ENCODE data around the gene EXOSC5.
A peak's percentile ranks its signal among the peaks of the same experiment; 100 is the strongest.
"Not testable (repeated sequence)": the region's sequence is repeated elsewhere in the genome, so short reads cannot be mapped to it uniquely, and the experiment has no call there.

EXOSC5 gene

DNA sequence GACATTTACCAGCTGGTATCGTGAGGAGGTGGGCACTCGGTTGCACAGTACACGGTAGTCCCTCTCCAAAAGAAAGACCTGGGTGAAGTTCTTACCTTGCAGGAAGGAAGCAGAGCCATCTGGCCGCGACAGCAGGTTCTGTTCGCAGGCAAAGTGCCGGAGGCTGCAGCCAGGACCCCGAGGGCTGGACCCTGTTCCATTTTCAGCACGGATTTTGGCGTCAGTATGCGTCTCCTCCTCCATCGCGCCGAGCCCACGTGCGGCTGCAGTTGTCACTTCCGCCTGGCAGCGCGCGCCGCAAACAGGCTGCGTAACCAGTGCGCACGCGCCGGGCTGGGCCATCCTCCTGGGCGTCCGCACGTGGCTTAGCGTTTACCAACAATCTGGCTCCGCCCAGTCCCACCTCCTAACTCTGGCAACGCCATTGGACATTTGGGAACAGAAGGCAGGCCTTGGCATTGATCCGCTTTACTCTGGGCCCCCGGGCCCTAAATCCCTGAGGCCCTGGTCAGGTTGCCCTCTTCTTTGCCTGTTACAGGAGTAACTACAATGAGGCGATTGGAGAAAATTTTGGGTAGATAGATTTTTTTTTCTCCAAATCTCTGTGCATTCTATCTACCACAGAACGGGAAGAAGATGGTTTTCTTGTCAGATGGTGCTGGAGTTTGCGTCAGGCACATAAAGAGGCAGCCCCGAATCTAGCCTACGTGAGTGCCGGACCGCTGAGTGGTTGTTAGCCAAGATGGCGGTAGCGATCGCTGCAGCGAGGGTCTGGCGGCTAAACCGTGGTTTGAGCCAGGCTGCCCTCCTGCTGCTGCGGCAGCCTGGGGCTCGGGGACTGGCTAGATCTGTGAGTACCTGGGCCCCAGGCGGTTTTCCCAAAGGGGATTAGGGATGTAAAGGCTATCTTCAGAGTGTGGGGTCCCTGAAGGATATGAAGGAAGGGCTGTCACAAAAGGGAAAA, at the start of gene EXOSC5, which contains the start of gene BCKDHA:
Gene EXOSC5, minus strand, starts transcription at position 274 of the 964 bp plus-strand sequence. Its CDS starts 31 bp downstream, at position 243.
Gene BCKDHA, plus strand, starts transcription at position 733 of the 964 bp plus-strand sequence. Its CDS starts 10 bp downstream, at position 743.
- DNase-seq, result peak; percentile 99 to 100

DNA sequence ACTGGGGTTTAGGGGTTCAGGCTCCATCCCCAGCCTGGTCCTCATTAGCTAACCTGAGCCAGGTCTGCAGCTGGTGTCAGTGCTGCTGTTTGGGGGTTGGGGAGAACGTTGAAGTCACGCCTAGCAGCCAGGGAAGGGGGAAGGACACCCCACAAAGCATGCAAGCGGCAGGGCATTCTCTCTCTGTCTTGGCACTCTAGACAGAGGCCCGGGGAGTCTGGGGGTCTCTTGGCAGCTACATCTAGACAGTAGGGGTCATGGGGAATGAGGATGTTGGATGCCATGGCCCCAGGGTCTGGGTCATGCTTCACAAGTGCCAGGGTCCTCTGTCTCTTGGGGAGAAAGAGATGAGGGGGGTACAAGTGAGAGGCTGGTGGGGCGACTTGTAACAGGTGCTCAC, 48.4 kb upstream of the EXOSC5 start:
- no peak for DNase-seq

DNA sequence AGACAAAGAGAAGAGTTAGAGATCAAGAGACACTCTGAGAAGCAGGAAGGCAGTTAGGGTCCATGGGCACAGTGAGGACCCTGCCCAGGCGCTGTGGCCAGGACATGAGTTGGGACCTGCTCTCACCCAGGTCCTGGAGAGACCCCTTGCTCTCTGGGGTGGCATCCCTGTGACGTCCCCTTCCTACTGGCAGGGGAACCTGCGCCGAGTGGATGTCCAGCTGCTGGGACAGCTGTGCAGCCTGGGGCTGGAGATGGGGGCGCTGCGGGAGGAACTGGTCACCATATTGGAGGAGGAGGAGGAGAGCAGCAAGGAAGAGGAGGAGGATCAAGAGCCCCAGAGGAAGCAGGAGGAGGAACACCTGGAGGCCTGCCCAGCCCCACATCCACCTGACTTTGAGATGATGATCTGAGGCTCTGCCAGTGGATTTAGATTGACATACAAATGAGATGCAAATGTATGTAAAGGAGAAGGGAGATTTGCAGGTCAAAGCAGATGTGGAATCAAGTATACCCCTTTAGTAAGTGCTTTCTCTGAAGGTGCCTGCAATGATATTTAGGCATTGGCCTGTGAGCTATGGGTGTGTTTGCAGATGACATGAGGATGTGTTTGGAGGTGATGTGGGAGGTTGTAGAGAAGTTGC, 46.8 kb upstream of the EXOSC5 start:
- DNase-seq, result no peak

DNA sequence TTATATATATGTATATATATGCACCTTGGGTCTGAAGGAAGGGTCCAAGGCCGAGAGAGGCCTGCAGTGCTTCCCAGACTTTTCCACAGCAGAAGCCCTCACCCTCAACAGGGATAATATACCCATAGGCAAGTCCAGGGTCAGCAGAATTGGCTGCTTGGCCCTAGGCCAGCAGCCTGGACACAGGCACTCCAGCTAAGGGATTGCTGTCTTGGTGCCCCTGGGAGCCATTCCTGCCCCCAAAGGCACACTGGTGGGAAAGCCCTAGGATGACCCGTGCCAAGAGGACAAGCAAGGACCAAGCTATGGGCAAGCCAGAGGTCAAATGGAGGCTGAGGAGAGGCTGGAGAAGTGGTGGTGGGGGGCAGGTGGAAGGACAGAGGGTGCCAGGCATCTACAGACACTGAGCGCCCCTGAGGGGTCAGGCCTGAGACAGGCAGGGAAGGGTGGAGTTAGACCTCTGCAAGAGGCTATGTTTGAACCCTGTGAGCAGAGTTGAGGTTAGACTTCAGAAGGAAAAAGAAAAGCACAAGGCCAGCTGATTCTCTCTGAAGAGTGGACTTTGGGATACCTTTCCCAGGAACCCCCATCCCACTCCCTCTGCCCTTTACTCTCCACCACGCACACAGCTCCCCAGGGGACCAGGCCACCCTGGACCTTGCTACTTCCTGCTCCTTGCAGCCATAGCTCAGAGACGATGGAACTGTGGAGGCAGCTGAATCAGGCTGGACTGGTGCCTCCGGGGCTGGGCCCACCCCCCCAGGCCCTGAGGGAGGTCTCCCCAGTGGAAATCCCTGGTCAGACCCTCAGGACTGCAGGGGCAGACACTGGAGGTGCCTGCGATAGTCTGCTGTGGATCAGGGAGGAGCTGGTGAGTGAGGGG, 45.6 kb upstream of the EXOSC5 start, which contains the start of gene ERICH4:
Gene ERICH4, plus strand, starts transcription at position 684 of the 883 bp plus-strand sequence. Its CDS starts 14 bp downstream, at position 698.
- no peak for DNase-seq

DNA sequence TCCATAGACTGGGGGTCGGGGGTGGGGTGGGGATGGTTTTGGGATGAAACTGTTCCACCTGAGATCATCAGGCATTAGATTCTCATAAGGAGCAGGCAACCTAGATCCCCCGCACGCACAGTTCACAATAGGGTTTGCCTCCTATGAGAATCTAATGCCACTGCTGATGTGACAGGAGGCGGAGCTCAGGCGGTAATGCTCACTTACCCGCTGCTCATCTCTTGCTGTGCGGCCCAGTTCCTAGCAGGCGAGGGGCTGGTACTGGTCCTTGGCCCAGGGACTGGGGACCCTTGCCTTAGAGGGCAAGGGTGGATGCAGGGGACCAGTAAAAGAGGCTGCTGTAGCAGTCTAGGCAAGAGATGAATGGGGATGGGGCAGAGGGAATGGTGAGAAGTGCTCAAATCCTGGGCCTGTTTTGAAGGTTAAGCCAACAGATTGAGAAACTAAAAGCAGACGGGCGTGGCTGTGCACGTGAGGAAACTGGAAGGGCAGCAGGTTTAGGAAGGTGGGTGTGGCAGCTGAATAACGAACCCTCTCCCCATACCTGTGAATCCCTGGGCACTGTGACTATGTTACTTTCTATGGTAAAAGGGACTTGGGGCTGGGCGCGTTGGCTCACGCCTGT, 44.3 kb upstream of the EXOSC5 start:
- DNase-seq, result no peak

DNA sequence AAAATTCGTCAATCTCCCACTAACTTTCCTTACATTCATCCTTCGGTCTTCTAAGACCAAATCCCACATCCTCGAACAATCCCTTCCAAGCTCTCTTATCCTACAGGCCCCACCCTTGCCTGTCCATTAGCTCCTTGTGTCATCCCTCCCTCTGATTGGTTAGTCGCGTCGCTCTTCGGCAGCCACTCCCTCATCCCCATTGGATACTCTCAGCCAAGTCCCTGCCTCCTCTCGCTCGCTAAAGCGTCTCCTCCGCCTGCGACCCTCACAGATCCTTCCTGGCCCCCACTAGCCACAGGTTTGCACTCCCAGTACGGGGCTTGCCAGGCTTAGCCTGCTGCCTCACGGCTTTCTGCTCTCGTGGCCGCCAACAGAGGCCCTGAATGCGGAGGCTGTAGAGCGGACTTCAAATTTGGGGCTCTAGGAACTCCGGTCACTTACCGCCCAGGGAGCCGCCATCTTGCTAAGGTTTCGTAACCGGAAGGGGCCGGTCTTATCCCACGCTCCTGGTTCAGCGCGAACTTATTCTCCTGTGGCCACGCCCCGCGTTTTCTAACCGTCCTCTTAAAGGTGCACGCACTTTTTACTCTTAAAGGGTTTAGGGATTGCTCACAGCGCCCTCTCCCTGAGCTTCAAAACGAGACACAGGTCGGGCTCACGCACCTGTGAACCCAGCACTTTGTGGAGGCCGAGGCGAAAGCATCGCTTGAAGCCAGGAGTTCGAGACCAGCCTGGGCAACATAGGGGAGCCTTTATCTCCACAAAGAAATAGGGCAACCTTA, 42.5 kb upstream of the EXOSC5 start, which contains the start of gene DMAC2:
Gene DMAC2, minus strand, starts transcription at position 472 of the 782 bp plus-strand sequence. Its CDS starts 13 bp downstream, at position 459.
- peak; percentile 97 for DNase-seq

DNA sequence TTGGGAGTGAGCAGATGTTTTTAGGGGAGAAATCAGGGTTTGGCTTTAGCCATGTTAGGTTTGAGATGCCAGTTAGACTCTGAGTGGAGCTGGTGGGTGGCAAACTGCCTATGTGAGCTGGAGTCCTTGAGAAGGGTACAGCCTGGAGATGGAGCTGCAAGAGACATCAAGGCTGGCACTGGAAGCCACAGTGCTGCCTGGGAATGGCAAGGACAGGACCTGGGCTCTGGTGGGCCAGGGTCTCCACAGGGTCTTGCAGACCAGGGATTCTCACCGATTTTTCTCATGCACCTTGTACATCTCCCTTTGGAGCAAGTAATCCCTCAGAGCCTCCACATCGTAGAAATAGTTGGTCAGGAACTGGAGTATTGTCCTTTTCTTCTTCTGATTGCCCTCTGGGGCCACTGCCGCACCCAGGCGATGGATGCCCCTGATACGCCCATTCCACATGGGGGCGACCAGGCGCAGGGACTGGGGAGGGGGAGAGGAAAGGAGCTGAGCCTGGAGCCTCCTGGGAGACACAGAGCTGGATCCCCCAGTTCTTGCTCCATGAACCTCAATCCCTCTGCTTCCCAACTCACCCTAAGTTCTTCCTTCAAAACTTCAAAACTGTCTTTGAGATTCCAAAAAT, 40.9 kb upstream of the EXOSC5 start:
- DNase-seq, result no peak

DNA sequence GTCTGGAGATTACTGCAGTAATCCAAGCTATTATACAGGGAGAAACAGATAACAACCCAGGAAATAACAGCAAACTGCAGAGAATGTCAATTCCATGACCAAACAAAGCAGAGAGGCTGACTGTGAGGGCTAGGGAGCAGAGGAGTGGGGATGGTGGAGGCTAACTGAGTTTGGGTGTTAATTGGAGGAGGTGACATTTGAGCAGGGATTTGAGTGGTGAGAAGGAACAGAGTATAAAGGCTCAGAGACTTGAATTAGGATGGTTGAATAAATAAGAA, 39.5 kb upstream of the EXOSC5 start:
- DNase-seq, result no peak

DNA sequence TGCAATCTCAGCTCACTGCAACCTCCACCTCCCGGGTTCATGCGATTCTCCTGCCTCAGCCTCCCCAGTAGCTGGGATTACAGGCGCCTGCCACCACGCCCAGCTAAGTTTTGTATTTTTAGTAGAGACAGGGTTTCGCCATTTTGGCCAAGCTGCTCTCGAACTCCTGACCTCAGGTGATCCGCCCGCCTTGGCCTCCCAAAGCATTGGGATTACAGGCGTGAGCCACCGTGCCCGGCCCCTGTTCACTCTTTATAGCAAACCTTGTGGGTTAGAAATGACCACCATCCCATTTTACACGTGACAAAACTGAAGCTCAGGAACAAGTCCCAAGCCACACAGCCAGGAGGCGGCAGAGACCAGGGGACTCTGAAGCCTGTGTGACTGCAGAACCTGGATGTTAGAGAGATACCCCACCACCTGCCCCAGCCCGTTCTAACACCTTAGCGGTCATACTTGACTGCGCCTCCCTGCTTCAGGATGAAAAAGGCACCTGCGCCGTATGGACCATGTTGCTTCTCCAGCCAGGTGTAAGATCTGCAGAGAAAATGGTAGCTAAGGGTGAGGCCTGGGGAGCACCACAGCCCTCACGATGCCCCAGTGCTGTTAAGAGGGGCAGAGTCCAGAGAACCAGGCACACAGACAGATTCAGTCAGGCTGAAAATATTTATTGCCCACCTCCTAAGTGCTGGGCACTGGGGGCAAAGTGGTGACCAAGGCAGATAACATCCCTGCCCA, 38.9 kb upstream of the EXOSC5 start:
- DNase-seq, result no peak

DNA sequence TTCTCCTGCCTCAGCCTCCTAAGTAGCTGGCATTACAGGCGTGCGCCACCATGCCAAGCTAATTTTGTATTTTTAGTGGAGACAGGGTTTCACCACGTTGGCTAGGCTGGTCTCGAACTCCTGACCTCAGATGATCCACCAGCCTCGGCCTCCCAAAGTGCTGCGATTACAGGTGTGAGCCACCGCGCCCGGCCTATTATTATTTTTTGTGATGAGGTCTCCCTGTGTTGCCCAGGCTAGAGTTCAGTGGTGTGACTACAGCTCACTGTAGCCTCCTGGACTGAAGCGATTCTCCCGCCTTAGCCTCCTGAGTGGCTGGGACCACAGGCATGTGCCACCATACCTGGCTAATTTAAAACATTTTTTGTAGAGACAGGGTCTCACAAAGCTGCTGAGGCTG, 38.2 kb upstream of the EXOSC5 start:
- DNase-seq, result not testable (repeated sequence)

DNA sequence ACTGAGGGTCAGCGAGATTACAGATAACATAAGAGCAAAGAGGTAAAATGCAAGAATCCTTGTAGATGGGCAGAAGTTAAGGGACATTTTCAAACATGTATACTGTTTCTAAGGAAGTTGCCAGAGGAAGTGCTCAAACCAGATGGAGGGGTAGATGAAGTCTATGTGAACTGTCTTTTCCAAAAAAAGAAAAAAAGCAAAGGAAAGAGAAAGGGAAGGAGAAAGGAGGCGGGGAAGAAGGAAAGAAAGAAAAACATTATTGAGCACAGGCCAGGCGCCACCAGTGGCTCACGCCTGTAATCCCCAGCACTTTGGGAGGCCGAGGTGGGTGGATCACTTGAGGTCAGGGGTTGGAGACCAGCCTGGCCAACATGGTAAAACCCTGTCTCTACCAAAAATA, 37.3 kb upstream of the EXOSC5 start:
- no peak for DNase-seq

DNA sequence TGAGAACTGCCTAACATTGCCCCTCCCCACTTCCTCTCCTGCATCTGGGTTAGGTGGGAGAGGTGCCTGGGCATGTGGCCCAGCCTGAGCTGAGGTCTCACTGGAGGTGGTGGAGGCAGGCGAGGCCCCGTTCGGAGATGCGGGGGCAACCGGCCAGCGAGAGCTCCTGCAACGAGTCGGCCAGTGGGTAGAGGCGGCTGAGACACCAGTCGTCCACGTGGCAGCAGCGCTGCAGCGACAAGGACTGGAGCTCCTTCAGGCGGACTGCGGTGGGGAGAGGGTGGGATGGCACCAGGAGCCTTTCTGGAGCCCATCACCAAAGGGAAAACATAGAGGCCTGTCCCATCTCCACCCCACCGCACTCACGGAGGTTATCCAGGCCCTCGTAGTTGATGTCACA, 36.0 kb upstream of the EXOSC5 start:
- no peak for DNase-seq

DNA sequence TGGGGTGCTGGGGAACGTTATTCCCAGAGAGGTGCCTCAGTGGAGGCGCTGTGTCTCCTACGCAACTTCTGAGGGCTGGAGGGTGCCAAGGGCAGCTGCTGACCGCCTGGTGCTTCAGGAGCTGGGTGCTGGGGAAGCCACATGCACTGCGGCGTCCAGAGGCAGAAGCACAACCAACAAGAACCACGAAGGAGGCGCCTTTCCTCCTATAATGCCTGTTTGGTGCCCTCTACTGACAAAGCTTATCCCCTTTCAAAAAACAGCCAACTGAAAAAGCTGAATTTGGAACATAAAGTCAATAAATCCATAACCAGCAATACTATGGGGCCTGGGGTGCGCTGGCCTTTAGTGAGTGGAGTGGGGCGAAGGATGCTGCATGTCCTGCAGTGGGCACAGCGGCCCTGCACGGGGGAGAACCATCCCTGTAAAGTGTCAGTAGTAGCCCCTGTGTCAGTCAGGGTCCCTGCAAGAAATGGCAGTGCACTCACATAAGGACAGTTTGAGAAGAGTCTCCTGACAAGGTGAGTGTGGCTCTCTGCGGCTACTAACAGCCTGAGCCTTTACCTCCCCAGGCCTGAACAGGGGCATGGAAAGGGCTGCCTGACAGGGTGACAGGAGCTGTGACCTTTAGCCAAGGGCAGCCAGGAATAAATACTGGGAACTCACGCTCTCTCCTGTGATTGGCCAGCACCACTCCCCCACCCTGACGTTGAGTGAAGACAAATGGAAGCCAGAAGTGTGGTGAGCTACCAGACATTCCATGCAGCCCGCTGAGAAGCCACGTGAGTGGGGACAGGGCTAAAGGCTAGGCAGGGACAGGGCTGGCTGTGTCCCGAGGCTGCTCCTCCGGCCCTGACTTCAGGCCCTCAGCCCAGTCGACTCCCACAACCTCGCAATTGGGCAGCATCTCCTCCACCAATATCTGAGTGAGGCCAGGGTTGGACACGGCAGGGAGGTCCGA, 34.5 kb upstream of the EXOSC5 start:
- DNase-seq, result no peak

DNA sequence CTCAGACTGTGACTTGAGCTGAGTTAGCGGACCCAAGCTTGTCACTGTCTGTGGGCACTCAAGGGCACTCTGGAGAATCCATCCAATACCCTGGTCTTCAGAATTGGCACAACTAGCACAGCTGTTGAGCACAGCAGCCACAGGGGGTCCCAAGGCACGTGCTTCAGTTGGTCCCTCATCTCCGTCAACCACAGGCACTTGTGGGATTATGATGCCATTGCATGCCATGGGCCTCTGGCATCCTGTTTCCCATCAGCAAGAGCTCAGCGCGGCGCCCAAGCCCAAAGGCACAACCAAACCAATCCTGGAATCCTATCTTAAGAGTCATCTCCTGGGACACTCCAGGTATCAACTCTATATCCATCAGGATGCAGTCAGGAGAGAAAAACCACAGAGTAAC, 33.8 kb upstream of the EXOSC5 start:
- no peak for DNase-seq

DNA sequence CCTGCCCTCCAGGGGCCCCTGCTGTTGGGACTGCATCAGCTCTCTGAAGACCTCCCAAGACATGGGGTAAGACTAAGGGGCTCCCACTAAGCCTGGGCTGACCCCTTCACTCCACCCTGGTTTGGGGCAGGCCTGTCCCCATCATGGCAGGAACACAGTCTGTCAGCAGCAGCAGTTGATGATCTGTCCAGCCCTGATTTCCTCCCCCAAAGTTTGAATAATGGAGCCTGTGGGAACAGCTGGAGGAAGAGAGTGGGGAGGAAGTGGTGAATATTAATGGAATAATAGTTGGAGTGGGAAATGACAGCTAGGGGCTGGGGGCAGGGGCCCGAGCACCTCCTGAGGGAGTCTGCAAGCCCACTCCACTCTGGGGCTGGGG, 31.3 kb upstream of the EXOSC5 start:
- no peak for DNase-seq

DNA sequence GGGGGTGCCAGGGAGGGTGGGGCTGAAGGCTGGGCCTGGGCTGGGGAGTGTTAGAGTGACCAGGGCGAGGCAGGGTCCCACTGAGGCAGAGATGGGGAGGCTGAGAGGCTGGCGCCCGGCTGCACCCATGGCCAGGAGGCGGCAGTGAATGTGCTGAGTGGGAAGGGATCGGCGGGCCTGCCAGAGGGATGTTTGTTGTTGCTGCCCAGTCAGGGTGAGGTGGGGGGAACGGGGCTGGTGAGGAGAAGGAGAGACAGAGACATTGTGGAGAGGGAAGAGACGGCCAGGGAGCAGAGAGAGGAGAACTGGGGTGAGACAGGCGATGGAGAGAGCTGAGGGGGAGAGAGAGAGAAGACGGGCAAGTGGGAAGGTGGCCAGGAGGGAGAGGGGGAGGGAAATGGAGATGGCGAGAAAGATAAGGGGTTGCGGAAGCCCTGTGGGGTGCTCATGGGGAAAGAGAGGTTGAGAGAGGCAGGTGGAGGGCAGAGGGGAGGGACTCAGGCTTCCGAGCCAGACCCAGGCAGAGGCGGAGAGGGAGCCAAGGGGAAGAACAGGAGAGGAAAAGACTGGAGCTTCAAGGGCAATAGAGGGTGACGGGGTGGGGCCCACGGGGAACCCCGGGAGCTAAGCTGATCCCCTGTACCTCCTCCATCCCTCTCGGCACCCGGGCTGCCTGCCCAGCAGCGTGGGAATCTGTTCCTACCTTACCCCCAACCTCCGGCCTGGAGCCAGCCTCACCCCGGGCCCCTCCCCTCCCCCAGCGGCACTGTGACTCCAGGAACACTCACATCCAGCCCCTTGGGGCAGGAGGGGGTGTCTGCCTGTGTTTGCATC, 30.7 kb upstream of the EXOSC5 start:
- no peak for DNase-seq

DNA sequence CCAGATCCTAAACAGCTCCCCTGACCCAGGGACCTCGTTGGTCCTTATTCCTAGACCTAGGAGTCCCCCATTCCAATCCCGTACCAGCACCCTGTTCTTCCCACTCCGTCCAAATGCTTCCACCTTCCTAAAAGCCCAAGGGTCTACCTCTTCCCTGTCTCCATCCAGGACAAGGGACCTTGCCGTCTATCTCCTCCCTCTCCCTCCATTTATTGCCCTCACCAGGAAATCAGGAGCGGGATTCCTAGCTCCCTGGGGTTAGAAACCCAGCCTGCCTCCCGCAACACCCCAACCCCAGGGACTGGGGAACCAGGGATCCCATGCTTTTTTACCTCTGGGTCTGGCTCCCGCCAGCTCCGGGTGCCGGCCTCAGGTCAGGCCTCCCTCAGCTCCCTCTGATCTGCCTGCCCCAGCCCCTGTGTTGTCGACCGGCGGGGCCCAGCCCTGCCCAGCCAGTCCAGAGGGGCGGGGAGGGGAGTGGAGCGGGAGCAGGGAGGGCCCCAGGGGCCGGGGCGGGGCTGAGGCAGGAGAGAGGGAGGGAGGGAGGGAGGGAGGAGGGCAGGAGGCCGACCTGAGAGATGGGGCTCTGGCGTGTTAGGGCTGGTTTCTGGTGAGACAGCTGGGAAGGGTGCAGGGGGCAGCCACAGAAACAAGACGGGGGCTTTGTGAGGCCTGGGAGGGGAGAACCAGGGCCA, 29.9 kb upstream of the EXOSC5 start, which contains the start of gene B3GNT8:
Gene B3GNT8, minus strand, starts transcription at position 423 of the 695 bp plus-strand sequence. CDS start 596 bp downstream, outside the sequence.
- no peak for DNase-seq
